ENCODE data around the gene PAPPA.

GRCh38 chr9:116208417-116209232 is 55.0 kb downstream of the PAPPA start:
- no peak for TF ChIP-seq CTCF (IDR thresholded peaks at IDR 0.05)
- TF ChIP-seq POLR2A (IDR thresholded peaks at IDR 0.05) = no peak
- no peak for TF ChIP-seq EP300 (IDR thresholded peaks at IDR 0.05)
